GM18951 (cell line): ENCODE data around the gene RAB33B.

Source experiments
- POLR2A ChIP-seq: IDR thresholded peaks from 4 replicates; pipeline ENCODE4 v1.6.1; 2011; ENCODE audit warnings: mild to moderate bottlenecking; ENCODE audit not compliant: insufficient read length, insufficient read depth; ENCODE audit errors: extremely low read depth
- in situ Hi-C: fragments of 300-500 bp; cut with MboI; formaldehyde crosslinking; loops from one replicate; pipeline ENCODE4 v1.12.0; 2022; ENCODE audit warnings: low sequenced_read_pairs, mixed read lengths, inconsistent platforms; ENCODE audit not compliant: unreplicated experiment

The RAB33B gene

DNA sequence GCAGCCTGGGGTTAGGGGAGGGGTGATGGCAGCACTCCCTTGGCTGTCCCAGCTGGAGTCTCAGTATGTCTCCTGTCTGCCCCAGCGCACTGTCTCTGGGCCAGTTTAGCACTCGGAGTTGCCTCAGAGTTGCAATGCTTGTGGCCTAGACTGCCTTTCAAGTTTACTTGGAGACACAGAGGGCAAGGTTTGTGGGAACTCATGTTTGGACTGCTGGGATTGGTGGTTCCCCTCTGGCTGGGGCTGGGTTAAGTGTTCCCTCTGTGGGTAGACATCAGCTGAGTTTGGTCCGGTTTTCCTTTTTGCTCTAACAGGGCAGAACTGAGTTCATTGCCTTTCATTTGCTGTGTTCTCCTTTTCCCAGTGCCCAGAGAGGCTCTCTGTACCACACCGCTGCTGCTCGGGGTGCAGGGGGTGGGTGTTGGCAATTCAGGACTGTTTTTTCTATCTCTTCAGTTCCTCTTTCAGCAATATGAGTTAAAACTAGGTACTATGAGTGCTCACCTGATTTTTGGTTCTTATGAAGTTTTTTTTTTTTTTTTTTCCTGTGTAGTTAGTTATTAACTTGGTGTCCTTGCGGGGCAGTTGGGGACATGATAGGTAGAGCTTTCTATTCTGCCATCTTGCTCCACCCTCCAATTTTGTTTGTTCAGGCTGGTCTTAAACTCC, 17.2 kb downstream of the RAB33B start:
- in situ Hi-C loops: no loop called here
- no peak for TF ChIP-seq POLR2A

DNA sequence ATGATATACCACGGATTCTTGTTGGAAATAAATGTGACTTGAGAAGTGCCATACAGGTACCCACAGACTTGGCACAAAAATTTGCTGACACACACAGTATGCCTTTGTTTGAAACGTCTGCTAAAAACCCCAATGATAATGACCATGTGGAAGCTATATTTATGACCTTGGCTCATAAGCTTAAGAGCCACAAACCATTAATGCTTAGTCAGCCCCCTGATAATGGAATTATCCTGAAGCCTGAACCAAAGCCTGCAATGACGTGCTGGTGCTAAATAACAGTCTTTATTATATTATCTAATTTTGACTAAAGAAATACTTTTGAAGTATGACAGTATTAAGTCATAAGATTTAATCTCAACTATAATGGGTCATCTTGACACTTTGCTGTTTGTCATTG, 18.9 kb downstream of the RAB33B start:
- in situ Hi-C loops: no loop called here
- TF ChIP-seq POLR2A: no peak

DNA sequence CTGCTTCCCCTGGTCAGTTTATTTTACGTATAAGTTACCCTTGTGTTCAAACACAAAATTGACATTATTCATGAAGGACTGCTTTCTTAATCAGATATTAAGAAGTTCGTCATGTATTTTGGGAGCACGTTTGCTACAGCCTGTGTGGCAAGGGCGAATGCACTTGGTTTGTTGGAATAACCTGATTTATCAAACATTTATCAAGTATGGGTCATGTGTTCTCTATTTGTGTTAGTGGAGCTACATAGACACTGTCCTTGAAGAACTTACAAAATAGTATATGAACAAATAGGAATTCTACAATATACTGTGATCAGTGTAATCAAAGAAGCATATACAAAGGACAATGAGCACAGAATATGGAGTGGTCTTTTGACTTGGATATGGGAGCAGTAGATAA, 22.4 kb downstream of the RAB33B start:
- in situ Hi-C loops: no loop called here
- TF ChIP-seq POLR2A: no peak

DNA sequence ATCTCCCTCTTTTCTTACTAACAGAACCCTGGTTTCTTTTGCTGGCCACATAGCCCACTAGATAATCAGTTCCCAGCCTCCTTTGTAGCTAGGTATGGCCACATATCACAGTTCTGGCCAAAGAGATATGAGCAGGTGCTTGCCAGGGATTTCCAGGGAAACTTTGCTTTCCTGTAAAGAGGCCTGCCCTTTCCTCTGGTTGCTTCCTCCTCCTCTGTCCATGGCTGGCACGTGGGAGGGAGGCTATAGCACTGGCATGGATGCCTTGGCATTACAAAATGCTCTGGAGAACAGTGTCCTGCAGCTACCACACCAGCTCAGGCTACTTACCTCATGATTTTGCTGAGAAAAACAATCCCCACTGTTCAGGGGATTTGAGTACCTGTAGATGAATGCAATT, 27.5 kb downstream of the RAB33B start:
- in situ Hi-C loops: no loop called here
- TF ChIP-seq POLR2A: no peak

DNA sequence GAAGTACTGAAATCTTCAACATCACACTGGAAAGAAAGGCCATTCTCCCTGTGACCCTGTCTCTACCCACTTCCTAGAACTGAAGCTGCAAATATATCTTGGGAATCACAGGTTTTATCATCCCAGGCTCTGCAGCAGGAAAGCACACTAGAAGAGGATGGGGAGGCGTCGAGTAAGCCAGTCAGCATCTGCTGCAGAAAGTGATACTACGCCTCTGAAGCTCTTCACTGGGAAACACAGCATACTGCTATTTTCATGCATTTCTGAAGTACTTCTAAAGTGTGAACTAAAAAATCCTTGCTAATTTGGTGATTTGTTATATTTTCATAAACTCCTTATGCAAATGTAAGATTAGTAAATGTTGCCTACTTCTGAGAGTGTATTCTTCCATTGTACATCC, 29.1 kb downstream of the RAB33B start:
- TF ChIP-seq POLR2A: no peak
- in situ Hi-C loops: no loop called here

DNA sequence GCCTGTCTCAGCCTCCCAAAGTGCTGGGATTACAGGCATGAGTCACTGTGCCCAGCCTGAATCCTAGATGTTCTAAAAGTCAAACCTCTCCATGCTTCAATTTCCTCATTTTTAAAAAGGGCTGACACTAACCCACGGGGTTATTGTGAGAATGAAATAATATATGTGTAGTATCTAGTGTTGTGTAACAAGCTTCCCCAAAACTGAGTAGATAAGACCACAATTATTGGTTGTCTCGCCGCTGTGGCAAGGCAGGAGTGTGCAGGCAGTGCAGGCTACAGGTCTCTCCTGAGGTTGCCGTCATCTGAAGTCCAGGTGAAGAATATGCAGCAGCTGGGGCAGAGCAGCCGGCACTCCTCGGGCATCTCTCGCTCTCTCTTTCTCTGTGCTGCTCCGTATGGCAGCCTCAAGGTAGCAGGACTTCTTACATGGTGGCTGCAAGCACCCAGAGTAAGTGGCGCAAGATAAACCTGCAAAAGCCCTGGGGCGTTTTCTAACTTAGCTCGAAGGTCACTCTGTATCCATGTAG, 30.9 kb downstream of the RAB33B start:
- in situ Hi-C loops: no loop called here

DNA sequence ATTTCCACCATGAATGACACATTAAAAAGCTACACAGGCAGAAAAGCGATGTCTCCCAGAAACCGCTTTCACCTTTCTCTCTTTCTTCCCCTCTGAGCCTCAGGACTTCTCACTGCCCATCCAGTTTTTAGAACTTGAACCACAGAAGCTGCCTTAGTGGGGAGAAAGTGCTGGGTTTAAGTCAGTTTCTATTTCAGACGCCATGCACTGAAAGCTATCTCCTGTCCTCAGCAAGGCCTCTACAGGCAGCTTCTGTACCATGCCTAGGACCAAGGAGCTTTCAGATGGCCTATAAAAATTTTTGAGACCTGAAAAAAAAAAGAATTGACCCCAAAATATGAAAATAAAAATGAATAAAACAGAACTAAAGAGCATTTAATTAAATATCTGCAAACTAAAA, 34.5 kb downstream of the RAB33B start:
- in situ Hi-C loops: no loop called here
- no peak for TF ChIP-seq POLR2A

More for the DNA sequence above, 30.9 kb downstream of the RAB33B start:
- no peak for TF ChIP-seq POLR2A

DNA sequence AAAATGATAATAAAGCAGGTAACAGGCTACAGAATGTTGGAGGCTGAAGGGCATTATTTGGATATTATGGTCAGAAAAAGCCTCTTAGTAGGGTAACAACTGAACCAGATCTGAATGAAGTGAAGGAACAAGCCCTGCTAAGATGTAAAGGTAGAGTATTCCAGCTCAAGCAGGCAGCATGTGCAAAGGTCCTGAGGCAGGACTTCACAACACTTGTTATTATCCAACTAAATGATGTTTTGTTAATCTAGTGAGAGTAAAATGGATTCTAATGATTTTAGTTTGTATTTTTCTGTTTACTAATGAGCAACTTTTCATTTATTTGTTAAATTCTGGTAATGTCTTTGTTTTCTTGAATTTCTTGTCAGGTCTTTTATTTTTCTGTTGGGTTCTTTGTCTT, 35.7 kb downstream of the RAB33B start:
- in situ Hi-C loops: no loop called here
- no peak for TF ChIP-seq POLR2A

DNA sequence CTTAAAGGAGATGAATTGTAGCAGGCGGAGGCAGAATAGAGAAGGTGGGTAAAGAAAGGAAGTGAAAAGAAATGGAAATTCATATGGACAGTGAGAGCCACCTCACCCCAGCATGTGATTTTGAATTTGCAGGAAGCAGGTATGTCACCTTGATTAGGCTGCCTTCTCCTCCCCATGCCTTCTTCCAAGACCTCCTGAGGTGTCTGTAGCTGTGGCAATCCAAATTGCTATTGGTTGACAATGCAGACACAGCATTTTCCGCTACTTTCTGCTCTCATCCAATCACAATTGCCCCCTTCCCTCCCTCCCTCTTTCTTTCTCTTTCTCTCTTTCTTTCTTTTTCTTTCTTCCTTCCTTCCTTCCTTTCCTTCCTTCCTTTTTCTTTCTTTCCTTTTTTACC, 38.5 kb downstream of the RAB33B start:
- in situ Hi-C loops: no loop called here
- no peak for TF ChIP-seq POLR2A

DNA sequence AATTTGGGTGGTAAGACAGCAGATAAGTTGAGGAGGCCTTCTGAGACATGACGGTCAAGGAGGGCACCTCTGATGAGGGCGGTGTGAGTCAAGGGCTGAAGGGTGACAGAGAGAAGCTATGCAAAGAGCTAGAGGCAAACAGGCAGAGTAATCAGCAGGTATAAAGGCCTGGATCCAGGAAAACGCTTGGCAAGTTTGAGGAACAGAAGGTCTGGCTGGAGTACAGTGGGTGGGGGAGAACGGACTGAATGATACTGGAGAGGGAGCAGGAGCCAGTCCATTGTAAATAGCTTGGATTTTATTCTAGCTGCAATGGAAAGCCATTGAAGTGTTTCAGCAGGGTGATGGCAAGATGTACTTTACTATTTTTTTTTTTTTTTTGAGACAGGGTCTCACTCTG, 39.3 kb downstream of the RAB33B start:
- in situ Hi-C loops: no loop called here
- no peak for TF ChIP-seq POLR2A

DNA sequence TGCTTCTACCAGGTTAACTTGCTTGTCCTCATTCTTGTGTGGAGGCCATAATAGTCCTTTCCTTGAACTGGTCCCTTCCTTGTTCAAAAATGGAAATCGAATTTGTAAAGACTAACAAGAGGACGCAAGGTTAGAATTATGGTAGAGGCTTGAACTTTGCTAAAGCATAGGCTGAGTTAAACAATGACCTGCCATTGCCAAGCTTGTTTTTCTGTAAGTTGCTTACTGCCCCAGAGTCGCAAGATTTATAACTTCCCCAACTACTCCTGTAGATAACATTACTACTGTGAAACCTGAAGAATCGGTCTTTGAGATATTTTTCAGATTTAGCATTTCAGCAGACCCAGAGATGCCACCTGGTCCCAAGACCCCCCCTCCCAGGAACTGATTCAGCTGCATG, 45.3 kb downstream of the RAB33B start:
- no peak for TF ChIP-seq POLR2A
- in situ Hi-C loops: no loop called here

DNA sequence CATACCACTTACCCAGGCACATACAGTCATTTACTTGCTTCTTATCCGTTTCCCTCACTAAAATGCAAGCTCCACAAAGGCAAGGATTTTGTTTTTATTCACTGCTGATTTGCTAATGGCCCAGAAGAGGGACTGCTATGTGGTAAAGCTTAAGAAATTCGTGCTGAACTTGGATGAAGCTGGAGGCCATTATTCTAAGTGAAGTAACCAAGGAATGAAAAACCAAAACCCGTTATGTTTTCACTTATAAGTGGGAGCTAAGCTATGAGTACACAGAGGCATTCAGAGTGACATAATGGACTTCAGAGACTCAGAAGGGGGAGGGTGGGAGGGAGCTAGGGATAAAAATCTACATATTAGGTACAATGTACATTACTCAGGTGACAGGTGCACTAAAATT, 47.2 kb downstream of the RAB33B start:
- in situ Hi-C loops: no loop called here
- no peak for TF ChIP-seq POLR2A

DNA sequence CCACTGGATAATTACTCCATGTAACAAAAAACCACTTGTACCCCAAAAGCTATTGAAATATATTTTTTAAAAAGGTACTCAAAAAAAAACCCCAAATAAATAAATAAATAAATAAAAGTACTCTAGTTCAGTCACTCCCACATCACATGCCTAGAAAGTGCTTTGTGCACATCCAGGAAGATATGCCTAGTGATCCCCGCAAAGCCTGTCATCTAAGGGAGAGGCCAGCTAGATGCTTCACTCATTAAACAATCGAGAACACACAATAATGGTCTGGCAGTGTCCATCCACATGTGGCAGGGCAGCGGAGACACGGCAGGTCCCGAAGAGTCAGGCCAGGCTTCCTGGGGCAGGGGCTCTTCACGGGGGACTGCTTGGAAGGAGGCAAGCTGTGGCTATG, 47.6 kb downstream of the RAB33B start:
- no peak for TF ChIP-seq POLR2A
- in situ Hi-C loops: no loop called here
